ENCODE measurements around the gene AMHR2.
"Not testable (repeated sequence)": the region's sequence is repeated elsewhere in the genome, so short reads cannot be mapped to it uniquely, and the experiment has no call there.

AMHR2 gene

GRCh38 chr12:53423597-53423996 is at the start of gene AMHR2:
TSS of gene AMHR2 (plus strand) at chr12:53423855. CDS start at chr12:53423935, 80 bp downstream.
- no peak for DNase-seq

- not testable (repeated sequence) for DNase-seq
Observed at GRCh38 chr12:53374277-53374676, 49.4 kb upstream of the AMHR2 start.

GRCh38 chr12:53376747-53377146 is 46.9 kb upstream of the AMHR2 start:
- DNase-seq = no peak

GRCh38 chr12:53378222-53378621 is 45.4 kb upstream of the AMHR2 start:
- no peak for DNase-seq

GRCh38 chr12:53378724-53379388 is 44.8 kb upstream of the AMHR2 start:
- no peak for DNase-seq

- peak; percentile 100 for DNase-seq
Observed at GRCh38 chr12:53379389-53380103, 44.1 kb upstream of the AMHR2 start.

- DNase-seq = peak; percentile 94
Observed at GRCh38 chr12:53380104-53380793, 43.4 kb upstream of the AMHR2 start, which contains the start of gene SP1. TSS of gene SP1 (plus strand) at chr12:53380176. CDS start at chr12:53380292, 116 bp downstream.

- DNase-seq = no peak
Observed at GRCh38 chr12:53380794-53381730, 42.6 kb upstream of the AMHR2 start.

- peak; percentile 2 for DNase-seq
Observed at GRCh38 chr12:53381731-53382630, 41.7 kb upstream of the AMHR2 start.

- DNase-seq = no peak
Observed at GRCh38 chr12:53383258-53383657, 40.4 kb upstream of the AMHR2 start.

- DNase-seq = not testable (repeated sequence)
Observed at GRCh38 chr12:53386381-53386780, 37.3 kb upstream of the AMHR2 start.

- no peak for DNase-seq
Observed at GRCh38 chr12:53388932-53389331, 34.7 kb upstream of the AMHR2 start.

- no peak for DNase-seq
Observed at GRCh38 chr12:53389702-53390101, 34.0 kb upstream of the AMHR2 start.

- DNase-seq = no peak
Observed at GRCh38 chr12:53391724-53392123, 31.9 kb upstream of the AMHR2 start.

- DNase-seq = no peak
Observed at GRCh38 chr12:53399896-53400295, 23.8 kb upstream of the AMHR2 start.

- DNase-seq = not testable (repeated sequence)
Observed at GRCh38 chr12:53402351-53402750, 21.3 kb upstream of the AMHR2 start.

GRCh38 chr12:53402871-53403270 is 20.8 kb upstream of the AMHR2 start:
- DNase-seq = no peak

- no peak for DNase-seq
Observed at GRCh38 chr12:53410951-53411350, 12.7 kb upstream of the AMHR2 start.

- no peak for DNase-seq
Observed at GRCh38 chr12:53413485-53414204, 10.0 kb upstream of the AMHR2 start.

GRCh38 chr12:53414756-53415417 is 8.8 kb upstream of the AMHR2 start:
- no peak for DNase-seq
